ENCODE results near the gene PRSS1. TPM values are rescaled to one million over a fixed set of nuclear protein-coding genes. Genes with fewer than 3 reads are reported as not detected.

The PRSS1 gene
- total and polyA plus RNA-seq, 2 of the 8 experiments (the other 6 are each of a cell fraction or from before 2014, with no cell fraction given), result 0.09 TPM; not detected in 1

DNA sequence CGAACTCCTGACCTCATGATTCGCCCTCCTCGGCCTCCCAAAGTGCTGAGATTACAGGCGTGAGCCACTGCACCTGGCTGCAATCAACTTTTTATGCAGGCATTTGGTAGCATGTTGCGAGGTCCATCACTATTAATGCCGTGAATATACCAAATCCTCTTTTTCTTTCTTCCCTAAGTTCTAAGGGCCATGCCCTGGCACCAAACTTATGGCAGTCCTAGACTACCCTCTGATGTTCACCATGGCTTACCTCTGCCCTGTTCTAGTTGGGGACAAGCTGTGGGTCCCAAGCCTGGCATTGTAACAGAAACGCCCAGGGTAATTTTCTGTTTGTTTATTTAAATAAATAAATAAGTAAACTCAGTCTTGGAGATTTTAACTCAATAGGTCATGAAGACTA lies 34.8 kb downstream of the PRSS1 start (continued):
- TF ChIP-seq CHD7 (IDR thresholded peaks at IDR 0.05; ENCODE audit: insufficient replicate concordance, low read length), result no peak

Data from H1 (cell line).